ENCODE results near the gene CYP2C18. TPM values are rescaled to one million over a fixed set of nuclear protein-coding genes. Genes with fewer than 3 reads are reported as not detected.
"Not testable (repeated sequence)": the region's sequence is repeated elsewhere in the genome, so short reads cannot be mapped to it uniquely, and the experiment has no call there.

The CYP2C18 gene
- not detected in 2 replicates for total RNA-seq (2014; rRNA removed; shearing (Covaris generic))

DNA sequence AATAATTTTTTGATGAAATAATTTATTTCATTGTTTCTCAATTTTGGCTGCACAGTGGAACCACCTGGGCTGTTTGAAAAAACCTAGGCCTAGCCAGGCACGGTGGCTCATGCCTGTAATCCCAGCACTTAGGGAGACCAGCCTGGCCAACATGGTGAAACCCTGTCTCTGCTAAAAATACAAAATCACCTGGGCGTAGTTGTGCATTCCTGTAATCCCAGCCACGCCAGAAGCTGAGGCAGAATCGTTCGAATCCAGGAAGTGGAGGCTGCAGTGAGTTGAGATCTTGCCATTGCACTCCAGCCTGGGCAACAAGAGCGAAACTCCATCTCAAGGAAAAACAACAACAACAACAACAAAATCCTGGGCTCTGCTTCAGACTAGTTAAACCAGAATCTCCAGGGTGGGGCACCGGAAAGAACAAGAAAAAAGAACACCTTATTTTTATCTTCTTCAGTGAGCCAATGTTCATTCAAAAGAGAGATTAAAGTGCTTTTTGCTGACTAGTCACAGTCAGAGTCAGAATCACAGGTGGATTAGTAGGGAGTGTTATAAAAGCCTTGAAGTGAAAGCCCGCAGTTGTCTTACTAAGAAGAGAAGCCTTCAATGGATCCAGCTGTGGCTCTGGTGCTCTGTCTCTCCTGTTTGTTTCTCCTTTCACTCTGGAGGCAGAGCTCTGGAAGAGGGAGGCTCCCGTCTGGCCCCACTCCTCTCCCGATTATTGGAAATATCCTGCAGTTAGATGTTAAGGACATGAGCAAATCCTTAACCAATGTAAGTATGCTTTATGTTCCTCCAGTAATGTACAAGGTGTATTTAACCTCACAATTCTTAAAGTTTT lies at the start of gene CYP2C18:
TSS of gene CYP2C18 (plus strand) at position 516 of the 841 bp plus-strand sequence. CDS start at position 607, 91 bp downstream.
- no peak for DNase-seq (ENCODE audit: low read depth)

DNA sequence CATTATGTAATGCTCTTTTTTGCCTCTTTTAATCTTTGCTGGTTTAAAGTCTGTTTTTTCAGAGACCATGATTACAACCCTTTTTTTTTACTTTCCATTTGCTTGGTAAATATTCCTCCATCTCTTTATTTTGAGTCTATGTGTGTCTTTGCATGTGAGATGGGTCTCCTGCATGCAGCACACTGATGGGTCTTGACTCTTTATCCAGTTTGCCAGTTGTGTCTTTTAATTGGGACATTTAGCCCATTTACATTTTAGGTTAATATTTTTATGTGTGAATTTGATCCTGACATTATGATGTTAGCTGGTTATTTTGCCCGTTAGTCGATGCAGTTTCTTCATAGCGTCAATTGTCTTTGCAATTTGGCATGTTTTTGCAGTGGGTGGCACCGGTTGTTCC lies 45.4 kb upstream of the CYP2C18 start:
- not testable (repeated sequence) for DNase-seq (ENCODE audit: low read depth)

DNA sequence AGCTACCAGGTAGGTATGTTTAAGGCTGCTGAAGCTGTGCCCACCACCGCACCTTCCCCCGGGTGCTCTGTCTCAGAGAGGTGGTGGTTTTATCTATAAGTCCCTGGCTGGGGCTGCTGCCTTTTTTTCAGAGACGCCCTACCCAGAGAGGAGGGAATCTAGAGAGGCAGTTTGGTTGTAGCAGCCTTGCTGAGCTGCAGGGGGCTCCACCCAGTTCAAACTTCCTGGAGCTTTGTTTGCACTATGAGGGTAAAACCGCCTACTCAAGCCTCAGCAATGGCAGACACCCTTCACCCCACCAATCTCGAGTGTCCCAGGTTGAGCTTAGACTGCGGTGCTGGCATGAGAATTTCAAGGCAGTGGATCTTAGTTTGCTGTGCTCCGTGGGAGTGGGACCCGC lies 43.6 kb upstream of the CYP2C18 start:
- DNase-seq (ENCODE audit: low read depth), result no peak

- no peak for DNase-seq (ENCODE audit: low read depth)
Measured at GRCh38 chr10:94640562-94640961, 43.0 kb upstream of the CYP2C18 start.

DNA sequence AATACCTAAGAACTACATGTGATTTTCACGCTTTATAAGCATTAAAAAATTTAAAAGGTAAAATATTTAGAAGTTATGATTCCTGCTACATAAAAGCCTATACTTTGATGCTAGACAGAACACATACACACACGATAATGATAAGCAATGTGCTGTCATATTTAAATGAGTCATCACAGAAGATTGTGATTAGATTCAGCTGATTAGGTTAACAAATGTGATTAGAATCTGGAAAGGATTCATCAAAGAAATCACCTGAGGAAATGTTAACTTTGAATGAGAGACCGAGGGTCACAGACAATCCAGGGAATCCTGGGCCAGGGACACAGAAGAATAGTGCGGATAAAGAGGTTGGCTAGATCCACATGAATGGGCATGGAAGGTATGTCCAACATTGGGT lies 42.0 kb upstream of the CYP2C18 start:
- DNase-seq (ENCODE audit: low read depth), result no peak

GRCh38 chr10:94644352-94644751 lies 39.2 kb upstream of the CYP2C18 start:
- DNase-seq (ENCODE audit: low read depth), result no peak

DNA sequence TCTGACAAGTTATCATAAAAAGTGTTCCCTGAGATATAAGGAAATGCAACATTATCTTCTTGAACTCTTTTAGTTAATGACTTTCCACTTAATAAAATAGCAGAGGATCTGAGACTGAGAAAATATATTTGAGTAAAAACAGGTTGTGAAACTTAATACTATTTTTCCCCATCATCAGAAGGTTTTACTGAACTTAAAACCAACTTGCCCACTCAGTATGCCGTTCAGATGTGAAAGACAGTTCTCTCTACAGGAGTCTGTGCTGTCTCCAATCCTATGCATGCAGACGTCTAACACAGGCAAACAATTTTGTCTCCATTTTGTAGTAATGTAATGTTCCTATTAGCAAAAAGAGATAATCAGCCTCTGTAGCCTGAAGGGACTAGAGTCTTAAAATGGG lies 38.2 kb upstream of the CYP2C18 start:
- DNase-seq (ENCODE audit: low read depth), result no peak

DNA sequence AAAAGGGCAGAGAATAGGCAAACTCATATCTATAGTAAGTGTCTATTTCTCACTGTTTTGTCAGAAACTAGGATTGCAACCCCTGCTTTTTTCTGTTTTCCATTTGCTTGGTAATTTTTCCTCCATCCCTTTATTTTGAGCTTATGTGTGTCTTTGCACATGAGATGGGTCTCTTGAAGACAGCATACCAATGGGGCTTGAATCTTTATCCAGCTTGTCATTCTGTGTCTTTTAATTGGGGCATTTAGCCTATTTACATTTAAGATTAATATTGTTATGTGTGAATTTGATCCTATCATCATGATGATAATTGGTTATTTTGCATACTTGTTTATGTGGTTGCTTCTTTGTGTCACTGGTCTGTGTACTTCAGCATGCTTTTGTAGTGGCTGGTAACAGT lies 28.3 kb upstream of the CYP2C18 start:
- not testable (repeated sequence) for DNase-seq (ENCODE audit: low read depth)

DNA sequence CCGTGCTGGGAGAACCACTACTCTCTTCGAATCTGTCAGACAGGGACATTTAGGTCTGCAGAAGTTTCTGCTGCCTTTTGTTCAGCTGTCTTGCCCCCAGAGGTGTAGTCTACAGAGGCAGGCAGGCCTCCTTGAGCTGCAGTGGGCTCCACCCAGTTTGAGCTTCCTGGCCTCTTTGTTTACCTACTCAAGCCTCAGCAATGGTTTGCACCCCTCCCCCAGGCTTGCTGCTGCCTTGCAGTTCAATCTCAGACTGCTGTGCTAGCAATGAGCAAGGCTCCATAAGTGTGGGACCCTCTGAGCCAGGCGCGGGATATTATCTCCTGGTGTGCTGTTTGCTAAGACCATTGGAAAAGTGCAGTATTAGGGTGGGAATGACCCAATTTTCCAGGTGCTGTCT lies 20.5 kb upstream of the CYP2C18 start:
- not testable (repeated sequence) for DNase-seq (ENCODE audit: low read depth)

GRCh38 chr10:94666391-94667102 lies 17.0 kb upstream of the CYP2C18 start:
- DNase-seq (ENCODE audit: low read depth), result no peak

GRCh38 chr10:94673614-94674321 lies 9.8 kb upstream of the CYP2C18 start:
- no peak for DNase-seq (ENCODE audit: low read depth)

DNA sequence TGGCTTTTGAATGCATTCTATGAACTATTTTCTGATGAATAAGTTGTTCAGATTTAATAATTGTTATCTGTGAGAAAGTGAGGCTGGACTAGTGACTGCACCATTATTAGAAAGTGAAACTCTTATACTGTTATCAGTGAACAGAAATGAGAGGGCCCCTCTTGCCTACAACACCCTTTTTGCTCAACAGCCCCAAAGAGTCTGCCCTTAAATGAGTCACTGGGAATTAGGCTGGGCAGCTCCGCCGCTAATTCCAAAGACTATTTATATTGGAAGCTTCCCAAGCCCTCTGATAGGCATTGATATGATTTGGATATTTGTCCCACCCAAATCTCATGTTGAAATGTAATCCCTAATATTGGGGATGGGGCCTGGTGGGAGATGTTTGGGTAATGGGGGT lies 7.0 kb upstream of the CYP2C18 start:
- no peak for DNase-seq (ENCODE audit: low read depth)

GRCh38 chr10:94677691-94678090 lies 5.8 kb upstream of the CYP2C18 start:
- DNase-seq (ENCODE audit: low read depth), result no peak

DNA sequence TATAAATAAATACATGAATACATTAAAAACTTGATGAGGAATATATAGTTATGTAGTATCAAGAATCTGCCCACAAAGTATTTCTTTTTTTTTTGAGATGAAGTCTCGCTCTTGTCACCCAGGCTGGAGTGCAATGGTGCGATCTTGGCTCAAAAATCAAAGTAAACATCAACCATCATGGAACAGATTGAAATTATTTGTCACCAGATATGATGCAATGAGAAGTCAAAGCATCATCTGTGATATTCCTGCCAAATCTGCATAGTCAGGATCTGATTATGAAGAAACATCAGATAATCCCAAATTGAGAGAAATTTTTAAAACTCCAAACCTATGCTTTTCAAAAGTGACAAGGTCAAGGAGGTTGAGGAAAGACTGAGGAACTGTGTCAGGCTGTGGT lies 5.1 kb upstream of the CYP2C18 start:
- DNase-seq (ENCODE audit: low read depth), result no peak

DNA sequence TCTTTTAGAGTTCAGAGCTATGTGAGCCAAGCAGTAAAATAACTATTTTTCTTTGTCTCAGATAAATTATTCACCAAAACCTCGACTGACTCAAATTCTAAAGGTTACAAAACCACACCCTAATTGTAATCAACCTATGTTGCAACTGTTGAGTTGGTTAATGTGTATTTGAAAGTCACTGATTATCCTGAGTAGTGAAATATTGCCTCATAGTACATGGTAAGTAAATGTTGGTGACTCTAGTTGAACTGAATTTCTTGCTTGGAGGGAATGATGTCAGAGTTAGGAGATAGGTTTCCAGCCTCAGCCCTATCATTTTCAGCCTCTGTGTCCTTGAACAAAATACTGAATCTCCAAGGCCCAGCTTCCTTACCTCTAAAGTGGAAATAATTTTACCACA lies 3.0 kb upstream of the CYP2C18 start:
- no peak for DNase-seq (ENCODE audit: low read depth)

GRCh38 chr10:94682636-94683035 lies 893 bp upstream of the CYP2C18 start:
- DNase-seq (ENCODE audit: low read depth), result not testable (repeated sequence)

- DNase-seq (ENCODE audit: low read depth), result no peak
Measured at GRCh38 chr10:94687625-94688248, 4.2 kb downstream of the CYP2C18 start.

- no peak for DNase-seq (ENCODE audit: low read depth)
Measured at GRCh38 chr10:94706089-94706488, 22.6 kb downstream of the CYP2C18 start.

DNA sequence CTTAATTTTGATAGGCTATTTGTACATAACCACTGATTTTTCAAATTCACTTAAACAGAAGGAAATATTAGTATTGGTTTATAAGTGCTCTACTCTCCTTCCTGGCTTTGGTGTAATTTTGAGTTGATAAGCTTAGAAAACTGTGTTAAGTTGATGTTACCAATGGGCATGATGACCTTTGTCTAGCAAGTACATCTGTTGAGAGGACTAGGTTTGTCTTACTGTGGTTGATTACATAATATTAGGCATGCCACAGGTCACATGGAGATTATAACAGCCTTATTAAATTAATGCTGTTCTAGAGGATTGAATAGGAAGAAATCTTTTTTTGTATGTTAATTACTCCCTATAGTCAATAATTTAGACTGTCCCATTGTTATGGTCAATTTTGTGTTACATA lies 27.0 kb downstream of the CYP2C18 start:
- no peak for DNase-seq (ENCODE audit: low read depth)

GRCh38 chr10:94725871-94726270 lies 42.3 kb downstream of the CYP2C18 start:
- DNase-seq (ENCODE audit: low read depth), result no peak

GRCh38 chr10:94735197-94735596 lies 51.7 kb downstream of the CYP2C18 start:
- DNase-seq (ENCODE audit: low read depth), result no peak

DNA sequence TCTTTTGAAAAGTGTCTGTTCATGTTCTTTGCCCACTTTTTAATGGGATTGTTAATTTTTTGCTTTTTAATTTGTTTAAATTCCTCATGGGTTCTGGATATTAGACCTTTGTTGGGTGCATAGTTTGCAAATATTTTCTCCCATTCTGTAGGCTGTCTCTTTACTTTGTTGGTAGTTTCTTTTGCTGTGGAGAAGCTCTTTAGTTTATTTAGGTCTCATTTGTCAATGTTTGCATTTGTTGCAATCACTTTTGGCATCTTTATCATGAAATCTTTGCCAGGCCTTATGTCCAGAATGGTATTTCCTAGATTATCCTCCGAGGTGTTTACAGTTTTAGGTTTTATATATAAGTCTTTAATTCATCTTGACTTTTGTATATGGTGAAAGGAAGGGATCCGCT lies 55.1 kb downstream of the CYP2C18 start:
- DNase-seq (ENCODE audit: low read depth), result no peak

All from Daoy (cell line).